ENCODE results near the gene INSYN2B.
A peak's percentile ranks its signal among the peaks of the same experiment; 100 is the strongest.

Gene INSYN2B

GRCh38 chr5:169933127-169933526 is 47.2 kb downstream of the INSYN2B start:
- no peak for DNase-seq (ENCODE audit: low read depth)

GRCh38 chr5:169923988-169924387 is 56.3 kb downstream of the INSYN2B start:
- DNase-seq (ENCODE audit: low read depth): no peak

- no peak for DNase-seq (ENCODE audit: low read depth)
These were observed 57.8 kb downstream of the INSYN2B start for GRCh38 chr5:169922474-169922873.

- no peak for DNase-seq (ENCODE audit: low read depth)
These were observed 58.3 kb downstream of the INSYN2B start for GRCh38 chr5:169921949-169922348.

- DNase-seq (ENCODE audit: low read depth): no peak
These were observed 58.9 kb downstream of the INSYN2B start for GRCh38 chr5:169921384-169921783.

GRCh38 chr5:169920474-169920873 is 59.8 kb downstream of the INSYN2B start:
- DNase-seq (ENCODE audit: low read depth): no peak

- no peak for DNase-seq (ENCODE audit: low read depth)
These were observed 62.1 kb downstream of the INSYN2B start for GRCh38 chr5:169918228-169918627.

- DNase-seq (ENCODE audit: low read depth): no peak
These were observed 62.8 kb downstream of the INSYN2B start for GRCh38 chr5:169917500-169917899.

- peak; percentile 2 for DNase-seq (ENCODE audit: low read depth)
These were observed 65.5 kb downstream of the INSYN2B start for GRCh38 chr5:169914766-169915165.

GRCh38 chr5:169913479-169913878 is 66.8 kb downstream of the INSYN2B start:
- DNase-seq (ENCODE audit: low read depth): no peak

- DNase-seq (ENCODE audit: low read depth): no peak
These were observed 68.7 kb downstream of the INSYN2B start for GRCh38 chr5:169911448-169912212.

GRCh38 chr5:169910393-169910792 is 69.9 kb downstream of the INSYN2B start:
- no peak for DNase-seq (ENCODE audit: low read depth)

- DNase-seq (ENCODE audit: low read depth): no peak
These were observed 70.3 kb downstream of the INSYN2B start for GRCh38 chr5:169909945-169910344.

GRCh38 chr5:169908864-169909263 is 71.4 kb downstream of the INSYN2B start:
- DNase-seq (ENCODE audit: low read depth): no peak

GRCh38 chr5:169906745-169907649 is 73.3 kb downstream of the INSYN2B start:
- DNase-seq (ENCODE audit: low read depth): peak; percentile 3

- DNase-seq (ENCODE audit: low read depth): no peak
These were observed 75.3 kb downstream of the INSYN2B start for GRCh38 chr5:169905017-169905416.

- no peak for DNase-seq (ENCODE audit: low read depth)
These were observed 75.8 kb downstream of the INSYN2B start for GRCh38 chr5:169904508-169904907.

- DNase-seq (ENCODE audit: low read depth): peak; percentile 33
These were observed 76.2 kb downstream of the INSYN2B start for GRCh38 chr5:169904059-169904458.

GRCh38 chr5:169901896-169902295 is 78.4 kb downstream of the INSYN2B start:
- no peak for DNase-seq (ENCODE audit: low read depth)

GRCh38 chr5:169897481-169897880 is 82.8 kb downstream of the INSYN2B start:
- no peak for DNase-seq (ENCODE audit: low read depth)

- DNase-seq (ENCODE audit: low read depth): peak; percentile 35
These were observed 84.4 kb downstream of the INSYN2B start for GRCh38 chr5:169895926-169896325.

- no peak for DNase-seq (ENCODE audit: low read depth)
These were observed 86.7 kb downstream of the INSYN2B start for GRCh38 chr5:169893571-169893970.

GRCh38 chr5:169893010-169893409 is 87.3 kb downstream of the INSYN2B start:
- no peak for DNase-seq (ENCODE audit: low read depth)

Data from fibroblast of the conjunctiva (primary cell).